ENCODE measurements around the gene MAN1C1.

The MAN1C1 gene

DNA sequence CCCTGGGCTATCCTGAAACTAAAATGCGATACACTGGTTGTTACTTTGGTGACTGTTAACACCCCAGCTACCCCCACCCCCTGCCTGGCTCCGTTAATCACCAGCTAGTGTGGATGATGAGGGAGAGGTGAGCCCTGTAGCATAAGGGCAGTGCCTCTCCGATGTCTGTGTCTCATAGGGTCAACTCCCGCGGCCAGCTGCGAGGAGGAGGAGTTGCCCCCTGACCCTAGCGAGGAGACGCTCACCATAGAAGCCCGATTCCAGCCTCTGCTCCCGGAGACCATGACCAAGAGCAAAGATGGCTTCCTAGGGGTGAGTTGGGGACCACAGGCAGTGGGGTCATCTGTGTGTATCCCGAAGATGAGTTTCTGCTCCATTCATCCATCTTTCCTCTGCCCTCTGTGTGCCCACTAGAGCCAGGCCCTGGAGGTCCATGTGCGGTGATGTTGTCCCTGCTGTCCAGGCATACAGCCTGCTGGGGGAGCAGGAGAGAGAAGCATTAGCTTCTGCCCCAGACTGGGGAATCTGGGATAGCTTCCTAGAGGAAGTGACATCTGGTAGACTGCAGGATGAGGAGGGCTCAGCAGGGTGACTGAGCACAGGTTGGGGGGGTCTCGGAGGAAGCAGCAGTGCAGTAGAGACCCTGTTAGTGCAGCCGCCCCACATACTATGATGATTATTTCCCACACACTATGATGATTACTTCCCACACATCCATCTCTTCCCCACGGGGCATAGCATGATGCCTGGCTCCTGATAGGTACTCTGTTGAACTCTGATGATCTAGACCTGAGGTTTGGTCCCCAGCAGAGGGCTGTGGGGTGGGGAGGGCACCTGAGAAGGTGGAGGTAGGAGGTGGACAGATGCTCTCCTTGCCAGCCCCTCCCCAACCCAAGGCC is 188.6 kb downstream of the MAN1C1 start:
- Histone ChIP-seq H3K4ac (ENCODE audit: low read depth, low read length) (no peak overlapping the region), H3K4me3 (ENCODE audit: low read length) (no peak overlapping the region), H2BK15ac (replicated peaks; ENCODE audit: low read depth) (no peak overlapping the region), H3K27me3 (ENCODE audit: insufficient read depth, low read length, poor library complexity) (no peaks in the 10 kb centered on the region), H4K5ac (ENCODE audit: low read length) (no peak overlapping the region), H3K18ac (ENCODE audit: low read length) (no peak overlapping the region), H3K4me2 (ENCODE audit: low read length) (no peak overlapping the region), H3K27ac (ENCODE audit: low read depth, low read length) (no peak overlapping the region), H3K79me1 (ENCODE audit: low read length) (peaks cover 5% of the 10 kb centered on the region), H3K9ac (ENCODE audit: low read length) (no peak overlapping the region), H3K36me3 (ENCODE audit: control insufficient read depth, insufficient read depth, low read length) (no peaks in the 10 kb centered on the region), H2BK120ac (ENCODE audit: low read depth, low read length) (no peak overlapping the region), H3K56ac (ENCODE audit: low read length) (no peak overlapping the region), H3K4me1 (ENCODE audit: control insufficient read depth, low read depth, low read length) (peaks cover 3% of the 10 kb centered on the region), H2BK5ac (ENCODE audit: low read length) (no peak overlapping the region), H4K8ac (ENCODE audit: low read depth, low read length) (no peak overlapping the region), H2AK5ac (ENCODE audit: low read length) (no peak overlapping the region), H3K23ac (ENCODE audit: low read length) (no peak overlapping the region), H3K79me2 (ENCODE audit: control insufficient read depth, insufficient read depth, low read length) (no peaks in the 10 kb centered on the region)
- no CpG with 5 or more reads among the region's 15 CpGs for WGBS (ENCODE audit: extremely low coverage, insufficient coverage, low lambda C conversion rate)
- DNase-seq = no peak

DNA sequence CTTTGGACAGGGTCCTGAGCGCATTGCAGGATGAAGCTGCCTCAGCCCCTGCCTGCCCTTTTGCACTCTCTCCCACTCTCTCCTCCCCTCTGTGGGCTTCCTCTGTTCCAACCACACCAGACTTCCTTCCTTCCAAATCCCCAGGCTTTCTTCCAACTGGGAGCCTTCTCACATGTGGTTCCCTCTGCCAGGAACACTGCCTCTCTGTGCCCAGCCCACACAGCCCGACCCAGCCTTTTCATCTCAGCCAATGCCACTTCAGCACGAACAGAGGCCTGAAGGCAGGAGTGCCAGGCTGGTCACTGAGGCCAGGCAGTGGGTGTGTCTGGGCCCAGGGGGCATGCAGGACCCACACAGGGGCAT is 189.3 kb downstream of the MAN1C1 start:
- no CpG with 5 or more reads among the region's 3 CpGs for WGBS (ENCODE audit: extremely low coverage, insufficient coverage, low lambda C conversion rate)
- Histone ChIP-seq H4K8ac (ENCODE audit: low read depth, low read length) (no peak overlapping the region), H3K79me2 (ENCODE audit: control insufficient read depth, insufficient read depth, low read length) (no peaks in the 10 kb centered on the region), H2BK120ac (ENCODE audit: low read depth, low read length) (no peak overlapping the region), H2BK15ac (replicated peaks; ENCODE audit: low read depth) (no peak overlapping the region), H3K4me2 (ENCODE audit: low read length) (no peak overlapping the region), H3K4ac (ENCODE audit: low read depth, low read length) (no peak overlapping the region), H3K79me1 (ENCODE audit: low read length) (peaks cover 3% of the 10 kb centered on the region), H3K18ac (ENCODE audit: low read length) (no peak overlapping the region), H2AK5ac (ENCODE audit: low read length) (no peak overlapping the region), H3K36me3 (ENCODE audit: control insufficient read depth, insufficient read depth, low read length) (no peaks in the 10 kb centered on the region), H3K4me1 (ENCODE audit: control insufficient read depth, low read depth, low read length) (peaks cover under 1% of the 10 kb centered on the region), H3K4me3 (ENCODE audit: low read length) (no peak overlapping the region), H3K27ac (ENCODE audit: low read depth, low read length) (no peak overlapping the region), H3K27me3 (ENCODE audit: insufficient read depth, low read length, poor library complexity) (no peaks in the 10 kb centered on the region), H3K23ac (ENCODE audit: low read length) (no peak overlapping the region), H4K5ac (ENCODE audit: low read length) (no peak overlapping the region), H2BK5ac (ENCODE audit: low read length) (no peak overlapping the region), H3K56ac (ENCODE audit: low read length) (no peak overlapping the region), H3K9ac (ENCODE audit: low read length) (no peak overlapping the region)
- no peak for DNase-seq

DNA sequence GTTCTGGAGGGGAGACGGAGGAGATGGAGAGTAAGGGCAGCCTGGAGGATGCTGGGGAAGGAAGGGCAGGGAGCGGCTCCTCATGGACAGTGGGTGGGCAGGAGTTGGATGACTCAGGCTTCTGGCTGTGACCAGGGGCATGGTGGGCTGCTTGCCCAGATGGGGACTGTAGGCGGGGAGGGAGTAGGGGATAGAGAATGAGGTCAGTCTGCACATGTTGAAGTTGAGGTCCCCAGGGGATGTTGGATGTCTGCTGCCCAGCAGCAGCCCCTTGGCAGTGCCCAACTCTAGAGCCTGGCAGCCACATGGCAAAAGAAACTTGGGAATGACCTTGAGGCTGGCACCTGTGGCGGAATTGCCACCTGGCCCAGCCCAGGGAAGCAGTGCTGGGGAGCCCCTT is 189.8 kb downstream of the MAN1C1 start:
- H3K4me3 ChIP-seq (ENCODE audit: low read length) = no peak overlapping the region
- H3K23ac ChIP-seq (ENCODE audit: low read length) = no peak overlapping the region
- no peak overlapping the region for H4K8ac ChIP-seq (ENCODE audit: low read depth, low read length)
- no peak overlapping the region for H3K18ac ChIP-seq (ENCODE audit: low read length)
- H3K79me1 ChIP-seq (ENCODE audit: low read length) = no peaks in the 10 kb centered on the region
- no peak overlapping the region for H2BK15ac ChIP-seq (replicated peaks; ENCODE audit: low read depth)
- no peak overlapping the region for H2BK120ac ChIP-seq (ENCODE audit: low read depth, low read length)
- H2BK5ac ChIP-seq (ENCODE audit: low read length) = no peak overlapping the region
- no peaks in the 10 kb centered on the region for H3K4me1 ChIP-seq (ENCODE audit: control insufficient read depth, low read depth, low read length)
- H4K5ac ChIP-seq (ENCODE audit: low read length) = no peak overlapping the region
- H2AK5ac ChIP-seq (ENCODE audit: low read length) = no peak overlapping the region
- H3K27me3 ChIP-seq (ENCODE audit: insufficient read depth, low read length, poor library complexity) = no peaks in the 10 kb centered on the region
- WGBS (ENCODE audit: extremely low coverage, insufficient coverage, low lambda C conversion rate) = no CpG with 5 or more reads among the region's 4 CpGs
- no peaks in the 10 kb centered on the region for H3K79me2 ChIP-seq (ENCODE audit: control insufficient read depth, insufficient read depth, low read length)
- no peak overlapping the region for H3K4ac ChIP-seq (ENCODE audit: low read depth, low read length)
- H3K4me2 ChIP-seq (ENCODE audit: low read length) = no peak overlapping the region
- H3K27ac ChIP-seq (ENCODE audit: low read depth, low read length) = no peak overlapping the region
- no peaks in the 10 kb centered on the region for H3K36me3 ChIP-seq (ENCODE audit: control insufficient read depth, insufficient read depth, low read length)
- H3K56ac ChIP-seq (ENCODE audit: low read length) = no peak overlapping the region
- DNase-seq = no peak
- no peak overlapping the region for H3K9ac ChIP-seq (ENCODE audit: low read length)

DNA sequence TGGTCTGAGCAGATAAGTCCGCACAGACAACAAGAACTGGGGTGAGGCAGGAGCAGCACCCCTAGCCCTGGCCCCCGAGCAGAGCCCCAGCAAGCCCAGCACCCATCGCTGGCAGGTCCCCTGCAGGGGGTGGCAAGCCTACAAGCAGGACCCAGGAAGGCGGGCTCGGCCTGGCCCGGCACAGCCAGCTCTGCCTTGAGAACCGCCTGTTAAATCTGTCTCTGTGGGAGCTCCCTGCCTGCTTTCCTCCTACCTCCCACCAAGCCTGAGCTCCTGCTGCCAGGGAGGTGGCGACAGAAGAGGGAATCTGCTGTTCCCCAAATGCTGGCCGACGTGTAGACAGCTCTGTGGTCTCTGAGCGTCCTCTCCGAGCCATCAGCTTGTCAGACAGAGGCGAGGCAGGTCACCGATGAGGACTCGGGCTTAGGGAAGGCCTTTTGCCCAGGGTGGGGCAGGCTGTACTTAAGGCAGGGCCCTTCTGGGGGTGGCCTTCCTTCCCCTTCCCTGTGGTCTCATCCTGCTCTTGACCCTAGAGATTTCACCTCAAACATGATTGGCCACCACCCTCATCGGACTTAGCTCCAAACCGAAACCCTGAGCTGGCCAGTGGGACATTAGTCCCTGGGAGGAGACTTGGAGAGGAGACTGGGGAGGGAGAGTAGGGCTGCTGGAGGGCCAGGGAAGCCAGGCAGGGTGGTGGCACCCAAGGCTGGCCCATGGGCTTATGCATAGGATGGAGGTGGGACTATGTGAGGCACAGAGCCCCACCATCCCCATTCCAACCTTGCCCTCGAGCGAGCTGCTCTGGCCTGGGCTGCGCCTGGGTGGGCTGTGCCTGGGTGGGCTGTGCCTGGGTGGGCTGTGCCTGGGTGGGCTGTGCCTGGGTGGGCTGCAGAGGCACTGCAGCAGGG is 191.1 kb downstream of the MAN1C1 start:
- no peaks in the 10 kb centered on the region for H3K4me1 ChIP-seq (ENCODE audit: control insufficient read depth, low read depth, low read length)
- H3K18ac ChIP-seq (ENCODE audit: low read length) = no peak overlapping the region
- H3K79me2 ChIP-seq (ENCODE audit: control insufficient read depth, insufficient read depth, low read length) = no peaks in the 10 kb centered on the region
- no peak overlapping the region for H2BK5ac ChIP-seq (ENCODE audit: low read length)
- H4K5ac ChIP-seq (ENCODE audit: low read length) = no peak overlapping the region
- H3K79me1 ChIP-seq (ENCODE audit: low read length) = no peaks in the 10 kb centered on the region
- no peak overlapping the region for H3K4ac ChIP-seq (ENCODE audit: low read depth, low read length)
- H2BK120ac ChIP-seq (ENCODE audit: low read depth, low read length) = no peak overlapping the region
- H2AK5ac ChIP-seq (ENCODE audit: low read length) = no peak overlapping the region
- no peak overlapping the region for H3K56ac ChIP-seq (ENCODE audit: low read length)
- H4K8ac ChIP-seq (ENCODE audit: low read depth, low read length) = no peak overlapping the region
- no peak overlapping the region for H2BK15ac ChIP-seq (replicated peaks; ENCODE audit: low read depth)
- H3K36me3 ChIP-seq (ENCODE audit: control insufficient read depth, insufficient read depth, low read length) = no peaks in the 10 kb centered on the region
- no peak for DNase-seq
- H3K9ac ChIP-seq (ENCODE audit: low read length) = no peak overlapping the region
- no peak overlapping the region for H3K27ac ChIP-seq (ENCODE audit: low read depth, low read length)
- H3K23ac ChIP-seq (ENCODE audit: low read length) = no peak overlapping the region
- H3K4me3 ChIP-seq (ENCODE audit: low read length) = no peak overlapping the region
- no peaks in the 10 kb centered on the region for H3K27me3 ChIP-seq (ENCODE audit: insufficient read depth, low read length, poor library complexity)
- no CpG with 5 or more reads among the region's 20 CpGs for WGBS (ENCODE audit: extremely low coverage, insufficient coverage, low lambda C conversion rate)
- H3K4me2 ChIP-seq (ENCODE audit: low read length) = no peak overlapping the region

DNA sequence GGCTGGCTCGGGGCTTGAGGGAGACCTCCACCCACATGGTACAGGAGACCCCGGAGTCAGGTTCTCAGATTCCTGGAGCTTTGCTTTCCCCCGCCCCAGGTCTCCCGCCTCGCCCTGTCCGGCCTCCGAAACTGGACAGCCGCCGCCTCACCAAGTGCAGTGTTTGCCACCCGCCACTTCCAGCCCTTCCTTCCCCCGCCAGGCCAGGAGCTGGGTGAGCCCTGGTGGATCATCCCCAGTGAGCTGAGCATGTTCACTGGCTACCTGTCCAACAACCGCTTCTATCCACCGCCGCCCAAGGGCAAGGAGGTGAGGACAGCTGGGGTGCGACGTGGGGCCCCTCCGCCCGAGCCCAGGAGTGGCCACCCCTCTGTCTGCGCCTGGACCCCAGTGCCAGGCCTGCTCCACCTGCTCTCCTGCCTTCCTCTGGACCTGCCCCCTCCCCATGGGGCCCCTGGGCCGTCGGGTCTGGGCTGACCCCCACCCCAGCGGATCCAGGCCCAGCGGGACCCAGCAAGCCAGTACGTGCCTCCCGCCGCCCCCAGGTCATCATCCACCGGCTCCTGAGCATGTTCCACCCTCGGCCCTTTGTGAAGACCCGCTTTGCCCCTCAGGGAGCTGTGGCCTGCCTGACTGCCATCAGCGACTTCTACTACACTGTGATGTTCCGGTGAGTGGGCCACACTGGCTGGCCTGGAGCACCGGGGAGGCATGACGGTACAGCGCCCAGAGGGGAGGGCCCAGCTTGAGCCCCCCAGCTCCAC is 192.1 kb downstream of the MAN1C1 start:
- Histone ChIP-seq H3K23ac (ENCODE audit: low read length) (no peak overlapping the region), H3K4ac (ENCODE audit: low read depth, low read length) (no peak overlapping the region), H3K4me2 (ENCODE audit: low read length) (no peak overlapping the region), H3K56ac (ENCODE audit: low read length) (no peak overlapping the region), H3K18ac (ENCODE audit: low read length) (no peak overlapping the region), H2BK120ac (ENCODE audit: low read depth, low read length) (no peak overlapping the region), H3K27me3 (ENCODE audit: insufficient read depth, low read length, poor library complexity) (no peaks in the 10 kb centered on the region), H2AK5ac (ENCODE audit: low read length) (no peak overlapping the region), H3K36me3 (ENCODE audit: control insufficient read depth, insufficient read depth, low read length) (peaks cover under 1% of the 10 kb centered on the region), H3K79me1 (ENCODE audit: low read length) (no peaks in the 10 kb centered on the region), H3K27ac (ENCODE audit: low read depth, low read length) (no peak overlapping the region), H3K9ac (ENCODE audit: low read length) (no peak overlapping the region), H2BK15ac (replicated peaks; ENCODE audit: low read depth) (no peak overlapping the region), H3K79me2 (ENCODE audit: control insufficient read depth, insufficient read depth, low read length) (no peaks in the 10 kb centered on the region), H4K5ac (ENCODE audit: low read length) (no peak overlapping the region), H2BK5ac (ENCODE audit: low read length) (no peak overlapping the region), H3K4me3 (ENCODE audit: low read length) (no peak overlapping the region), H4K8ac (ENCODE audit: low read depth, low read length) (no peak overlapping the region), H3K4me1 (ENCODE audit: control insufficient read depth, low read depth, low read length) (no peaks in the 10 kb centered on the region)
- no CpG with 5 or more reads among the region's 34 CpGs for WGBS (ENCODE audit: extremely low coverage, insufficient coverage, low lambda C conversion rate)
- no peak for DNase-seq
